Progenitor cell of endocrine pancreas (in vitro differentiated cells): ENCODE measurements around the gene RBM26. TPM values are rescaled to one million over a fixed set of nuclear protein-coding genes. Genes with fewer than 3 reads are reported as not detected.
A peak's percentile ranks its signal among the peaks of the same experiment; 100 is the strongest.

Experiments
- DNase-seq: peaks from one replicate; pipeline ENCODE4 v3.0.0; 2021; ENCODE audit warnings: low spot score; ENCODE audit not compliant: unreplicated experiment
- H3K27ac Mint-ChIP-seq: 2 replicates; pipeline ENCODE4 v1.8.0; 2021; ENCODE audit warnings: mild to moderate bottlenecking, moderate library complexity, mixed read lengths
- H3K27me3 Mint-ChIP-seq: 2 replicates; pipeline ENCODE4 v1.8.0; 2021; ENCODE audit warnings: mixed read lengths
- H3K36me3 Mint-ChIP-seq: 2 replicates; pipeline ENCODE4 v1.8.0; 2022; ENCODE audit warnings: mixed read lengths; ENCODE audit not compliant: insufficient read depth
- H3K4me1 Mint-ChIP-seq: 2 replicates; pipeline ENCODE4 v1.8.0; 2021; ENCODE audit warnings: low read depth, mixed read lengths
- H3K4me3 Mint-ChIP-seq: 2 replicates; pipeline ENCODE4 v1.8.0; 2021; ENCODE audit warnings: low read depth, mild to moderate bottlenecking, moderate library complexity, mixed read lengths
- H3K9me3 Mint-ChIP-seq: 2 replicates; pipeline ENCODE4 v1.8.0; 2021; ENCODE audit warnings: low read depth, mixed read lengths
- CTCF ChIP-seq: fragments of 200-600 bp; sonication (generic); IDR thresholded peaks from one replicate; pipeline ENCODE4 v1.5.0; 2021; ENCODE audit warnings: antibody characterized with exemption, mild to moderate bottlenecking; ENCODE audit not compliant: unreplicated experiment
- total RNA-seq: library from RNA; stranded (reverse); gene quantifications from 2 replicates; pipeline ENCODE4 v1.2.1, GENCODE V29; 2021

RBM26 gene
- total RNA-seq, 1 donor from 2014 or later, result 81.2 TPM

DNA sequence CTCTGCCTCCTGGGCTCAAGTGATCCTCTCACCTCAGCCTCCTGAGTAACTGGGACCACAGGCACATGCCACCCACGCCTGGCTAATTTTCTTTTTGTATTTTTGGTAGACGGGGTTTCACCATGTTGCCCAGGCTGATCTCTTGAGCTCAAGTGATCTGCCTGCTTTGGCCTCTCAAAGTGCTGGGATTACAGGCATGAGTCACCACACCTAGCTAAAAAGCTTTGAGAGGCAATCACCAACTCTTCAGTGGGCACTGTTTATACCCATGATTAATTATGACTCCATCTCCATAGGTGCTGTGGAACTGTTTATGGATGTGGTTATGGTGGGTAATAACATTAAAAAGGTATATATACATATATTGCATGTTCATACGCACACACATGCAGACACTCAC is 7.5 kb upstream of the RBM26 start:
- no peak overlapping the region for H3K27ac Mint-ChIP-seq
- H3K4me1 Mint-ChIP-seq, result peaks cover 4% of the 10 kb centered on the region
- no peaks in the 10 kb centered on the region for H3K27me3 Mint-ChIP-seq
- H3K4me3 Mint-ChIP-seq, result no peak overlapping the region
- no peak for TF ChIP-seq CTCF
- H3K36me3 Mint-ChIP-seq, result no peaks in the 10 kb centered on the region
- no peaks in the 10 kb centered on the region for H3K9me3 Mint-ChIP-seq
- DNase-seq, result no peak

DNA sequence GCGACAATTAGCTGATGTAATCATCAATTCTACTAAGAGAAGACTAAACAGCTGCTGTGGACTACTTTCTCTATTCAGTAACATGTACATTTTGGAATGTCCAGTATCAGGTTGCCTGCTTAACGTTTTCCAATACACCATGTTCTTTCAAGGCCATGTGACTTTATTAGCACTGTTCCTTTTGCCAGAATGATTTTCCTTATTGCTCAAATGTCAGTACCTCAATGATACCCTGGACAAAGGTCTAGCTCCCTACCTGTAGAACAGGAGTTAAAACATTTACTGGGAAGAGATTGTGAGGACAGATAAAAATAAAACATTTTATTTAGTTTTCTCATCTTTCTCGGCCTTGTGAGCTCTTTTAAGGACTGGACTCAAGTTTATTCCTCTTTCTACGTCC is 3.8 kb upstream of the RBM26 start:
- Mint-ChIP-seq H3K4me1 (peaks cover 19% of the 10 kb centered on the region), H3K27ac (no peak overlapping the region), H3K27me3 (no peaks in the 10 kb centered on the region), H3K4me3 (no peak overlapping the region), H3K36me3 (no peaks in the 10 kb centered on the region), H3K9me3 (no peaks in the 10 kb centered on the region)
- no peak for DNase-seq
- TF ChIP-seq CTCF, result no peak

DNA sequence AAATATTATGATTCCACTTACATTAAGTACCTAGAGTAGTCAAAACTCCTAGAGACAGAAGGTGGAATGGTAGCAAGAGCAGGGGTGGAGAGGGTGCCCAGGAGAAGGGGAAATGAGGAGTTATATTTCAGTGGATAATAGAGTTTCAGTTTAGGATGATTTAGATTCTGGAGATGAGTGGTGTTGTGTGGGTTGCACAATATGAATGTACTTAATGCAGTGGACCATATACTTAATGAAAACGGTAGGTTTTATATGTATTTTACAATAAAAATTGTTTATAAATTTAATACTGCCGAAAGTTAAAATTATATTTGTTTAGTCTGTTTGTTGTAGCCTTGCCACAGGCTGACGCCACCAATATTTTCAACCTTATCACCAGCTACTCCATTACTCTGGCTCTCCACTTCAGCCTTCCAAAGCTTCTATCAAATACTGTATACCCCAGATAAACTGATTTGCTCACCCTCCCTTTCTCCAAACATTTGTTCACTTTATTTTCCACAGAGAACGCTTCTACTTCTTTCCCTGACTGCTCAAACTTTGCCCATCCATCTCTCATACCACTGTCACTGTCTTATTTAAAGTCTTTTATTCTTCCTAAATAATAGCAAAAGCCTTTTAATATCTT is 1.4 kb upstream of the RBM26 start:
- TF ChIP-seq CTCF, result no peak
- Mint-ChIP-seq H3K4me3 (peak overlapping the region; percentile 92), H3K36me3 (no peaks in the 10 kb centered on the region), H3K27ac (peak overlapping the region; percentile 99), H3K9me3 (no peaks in the 10 kb centered on the region), H3K4me1 (peaks cover 27% of the 10 kb centered on the region), H3K27me3 (no peaks in the 10 kb centered on the region)
- no peak for DNase-seq

DNA sequence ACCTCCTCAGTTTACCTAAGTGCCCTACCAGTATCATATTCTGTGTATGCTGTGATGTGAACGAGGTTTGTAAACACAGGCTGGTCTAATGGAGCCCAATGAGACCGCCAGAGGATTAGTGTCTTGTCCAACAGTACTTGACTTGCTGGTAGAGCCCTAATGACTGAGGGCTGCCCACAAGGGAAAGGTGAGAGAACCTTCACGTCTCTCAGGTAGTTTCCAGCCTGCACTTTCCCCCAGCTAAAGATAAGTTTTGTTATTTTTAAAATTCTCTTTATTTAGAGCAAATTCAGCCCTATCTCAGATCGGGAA is 498 bp upstream of the RBM26 start:
- Mint-ChIP-seq H3K36me3 (no peaks in the 10 kb centered on the region), H3K4me3 (peak overlapping the region; percentile 92), H3K27ac (peak overlapping the region; percentile 99), H3K9me3 (no peaks in the 10 kb centered on the region), H3K27me3 (no peaks in the 10 kb centered on the region), H3K4me1 (peaks cover 31% of the 10 kb centered on the region)
- no peak for DNase-seq
- TF ChIP-seq CTCF, result peak; percentile 18

GRCh38 chr13:79405501-79405830 is 589 bp downstream of the RBM26 start:
- Mint-ChIP-seq H3K9me3 (no peaks in the 10 kb centered on the region), H3K27ac (no peak overlapping the region), H3K4me3 (no peak overlapping the region), H3K27me3 (no peaks in the 10 kb centered on the region), H3K4me1 (peaks cover 40% of the 10 kb centered on the region), H3K36me3 (peaks cover 2% of the 10 kb centered on the region)
- DNase-seq, result no peak
- TF ChIP-seq CTCF, result no peak
